ENCODE data around the gene SLC1A4. TPM values are rescaled to one million over a fixed set of nuclear protein-coding genes. Genes with fewer than 3 reads are reported as not detected.

SLC1A4 gene
- total RNA-seq, 4 donors from 2014 or later = 12.9 to 39.5 (median 29.0) TPM

- no peak overlapping the region for H3K27ac ChIP-seq
- peaks cover 8% of the 10 kb centered on the region for H3K4me1 ChIP-seq
- no peaks in the 10 kb centered on the region for H3K9me3 ChIP-seq
- no peak for DNase-seq (ENCODE audit: low spot score in 2 of 2)
- TF ChIP-seq POLR2A (IDR thresholded peaks at IDR 0.05) = no peak
- no peak for TF ChIP-seq EP300 (IDR thresholded peaks at IDR 0.05)
- no peak for TF ChIP-seq POLR2AphosphoS5 (IDR thresholded peaks at IDR 0.05)
- TF ChIP-seq, protein P1, sequence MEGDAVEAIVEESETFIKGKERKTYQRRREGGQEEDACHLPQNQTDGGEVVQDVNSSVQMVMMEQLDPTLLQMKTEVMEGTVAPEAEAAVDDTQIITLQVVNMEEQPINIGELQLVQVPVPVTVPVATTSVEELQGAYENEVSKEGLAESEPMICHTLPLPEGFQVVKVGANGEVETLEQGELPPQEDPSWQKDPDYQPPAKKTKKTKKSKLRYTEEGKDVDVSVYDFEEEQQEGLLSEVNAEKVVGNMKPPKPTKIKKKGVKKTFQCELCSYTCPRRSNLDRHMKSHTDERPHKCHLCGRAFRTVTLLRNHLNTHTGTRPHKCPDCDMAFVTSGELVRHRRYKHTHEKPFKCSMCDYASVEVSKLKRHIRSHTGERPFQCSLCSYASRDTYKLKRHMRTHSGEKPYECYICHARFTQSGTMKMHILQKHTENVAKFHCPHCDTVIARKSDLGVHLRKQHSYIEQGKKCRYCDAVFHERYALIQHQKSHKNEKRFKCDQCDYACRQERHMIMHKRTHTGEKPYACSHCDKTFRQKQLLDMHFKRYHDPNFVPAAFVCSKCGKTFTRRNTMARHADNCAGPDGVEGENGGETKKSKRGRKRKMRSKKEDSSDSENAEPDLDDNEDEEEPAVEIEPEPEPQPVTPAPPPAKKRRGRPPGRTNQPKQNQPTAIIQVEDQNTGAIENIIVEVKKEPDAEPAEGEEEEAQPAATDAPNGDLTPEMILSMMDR (IDR thresholded peaks at IDR 0.05) = no peak
- H3K36me3 ChIP-seq = no peaks in the 10 kb centered on the region
- no peak overlapping the region for H3K4me3 ChIP-seq
- 90% methylated on average over 3 of the region's 3 CpGs for WGBS
- no peaks in the 10 kb centered on the region for H3K27me3 ChIP-seq
Measured at GRCh38 chr2:65039640-65040039, 50.4 kb downstream of the SLC1A4 start.

DNA sequence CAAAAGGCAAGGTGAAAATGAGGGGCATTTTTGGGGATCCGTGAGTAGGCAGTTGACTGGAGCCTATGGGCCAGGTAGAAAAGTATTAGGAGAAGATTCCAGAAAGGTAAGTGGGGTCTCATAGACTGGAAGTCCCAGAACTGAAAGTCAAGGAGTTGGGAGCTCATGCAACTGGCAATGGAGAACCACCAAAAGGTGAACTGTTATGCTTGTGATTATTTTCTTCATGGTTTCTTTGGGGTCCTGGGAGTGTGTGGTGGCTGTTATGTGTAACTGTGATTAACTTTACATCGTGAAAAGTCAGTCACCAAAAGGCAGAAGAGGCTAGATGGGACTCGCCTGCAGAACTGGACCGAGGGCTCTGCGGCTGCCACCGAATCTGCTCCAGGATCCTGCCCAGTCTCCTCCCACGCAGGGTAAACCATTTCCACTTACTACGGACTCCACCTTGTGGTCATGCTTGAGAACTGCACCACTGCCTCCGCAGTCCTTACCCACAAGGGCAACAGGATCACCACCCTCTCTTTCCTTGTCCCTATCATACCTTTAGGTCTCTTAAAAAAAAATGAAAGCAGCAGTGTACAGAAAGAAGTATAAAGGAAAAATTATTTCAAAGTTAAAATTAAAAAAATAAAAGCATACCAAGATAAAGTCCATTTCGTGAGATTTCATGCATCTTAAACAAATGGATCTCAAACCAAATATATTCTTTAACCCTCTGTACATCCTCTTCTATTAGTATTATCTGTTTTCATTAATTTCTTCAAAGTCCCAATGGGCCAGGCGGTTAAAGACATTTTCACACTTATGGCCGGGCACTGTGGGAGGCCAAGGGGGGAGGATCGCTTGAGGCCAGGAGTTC is 51.4 kb downstream of the SLC1A4 start:
- DNase-seq (ENCODE audit: low spot score in 2 of 2) = peak; percentile 89 to 92
- Histone ChIP-seq H3K27ac (no peak overlapping the region), H3K4me3 (no peak overlapping the region), H3K36me3 (no peaks in the 10 kb centered on the region), H3K9me3 (no peaks in the 10 kb centered on the region), H3K27me3 (no peaks in the 10 kb centered on the region), H3K4me1 (peaks cover 8% of the 10 kb centered on the region)
- TF ChIP-seq POLR2A (IDR thresholded peaks at IDR 0.05) = no peak
- TF ChIP-seq, protein P1 (IDR thresholded peaks at IDR 0.05) = peak; percentile 96 to 99
- 30% methylated on average over 13 of the region's 13 CpGs for WGBS

- WGBS = 86% methylated on average over 2 of the region's 2 CpGs
- Histone ChIP-seq H3K4me1 (peaks cover 8% of the 10 kb centered on the region), H3K27ac (no peak overlapping the region), H3K36me3 (no peaks in the 10 kb centered on the region), H3K9me3 (no peaks in the 10 kb centered on the region), H3K4me3 (no peak overlapping the region), H3K27me3 (no peaks in the 10 kb centered on the region)
- TF ChIP-seq EP300 (IDR thresholded peaks at IDR 0.05) (no peak), POLR2AphosphoS5 (IDR thresholded peaks at IDR 0.05) (no peak), POLR2A (IDR thresholded peaks at IDR 0.05) (no peak)
- TF ChIP-seq, protein P1 (IDR thresholded peaks at IDR 0.05) = no peak
- DNase-seq (ENCODE audit: low spot score in 2 of 2) = peak in 1 of 2 donors; percentile 38
Measured at GRCh38 chr2:65043001-65043400, 53.8 kb downstream of the SLC1A4 start.

GRCh38 chr2:65044097-65044735 is 55.0 kb downstream of the SLC1A4 start:
- Histone ChIP-seq H3K36me3 (no peaks in the 10 kb centered on the region), H3K27ac (no peak overlapping the region), H3K4me1 (peaks cover 8% of the 10 kb centered on the region), H3K4me3 (no peak overlapping the region), H3K27me3 (no peaks in the 10 kb centered on the region), H3K9me3 (no peaks in the 10 kb centered on the region)
- TF ChIP-seq, protein P1 (IDR thresholded peaks at IDR 0.05) = no peak
- TF ChIP-seq POLR2AphosphoS5 (IDR thresholded peaks at IDR 0.05) = no peak
- TF ChIP-seq EP300 (IDR thresholded peaks at IDR 0.05) = no peak
- TF ChIP-seq POLR2A (IDR thresholded peaks at IDR 0.05) = no peak
- 90% methylated on average over 7 of the region's 7 CpGs for WGBS
- DNase-seq (ENCODE audit: low spot score in 2 of 2) = peak in 1 of 2 donors; percentile 29

DNA sequence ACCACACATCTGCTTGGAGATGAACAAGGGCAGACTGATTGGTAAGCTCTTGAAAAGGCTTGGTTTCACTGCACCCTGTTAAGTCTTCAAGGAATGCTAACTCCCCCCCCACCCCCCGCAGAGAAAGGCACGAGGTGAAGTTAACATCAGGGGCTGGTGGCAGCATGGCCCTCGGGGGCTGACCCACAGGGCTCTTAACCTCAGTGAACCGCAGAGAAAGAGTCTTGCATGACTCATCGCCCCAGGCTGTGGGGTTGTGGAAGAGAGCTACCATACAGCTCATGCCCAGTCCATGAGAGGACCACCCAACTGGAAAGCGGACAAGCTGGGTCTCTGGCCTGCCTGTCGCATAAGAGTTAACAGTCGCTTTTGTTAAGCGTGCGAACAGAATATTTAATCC is 56.5 kb downstream of the SLC1A4 start:
- no peak for TF ChIP-seq POLR2AphosphoS5 (IDR thresholded peaks at IDR 0.05)
- H3K27me3 ChIP-seq = no peaks in the 10 kb centered on the region
- no peak overlapping the region for H3K27ac ChIP-seq
- H3K9me3 ChIP-seq = no peaks in the 10 kb centered on the region
- H3K4me3 ChIP-seq = no peak overlapping the region
- 68% methylated on average over 10 of the region's 10 CpGs for WGBS
- H3K4me1 ChIP-seq = peaks cover 1% of the 10 kb centered on the region
- no peaks in the 10 kb centered on the region for H3K36me3 ChIP-seq
- peak in 1 of 2 donors; percentile 55 for DNase-seq (ENCODE audit: low spot score in 2 of 2)
